Measurements from ENCODE around the gene TP53I13. TPM values are rescaled to one million over a fixed set of nuclear protein-coding genes. Genes with fewer than 3 reads are reported as not detected.

The TP53I13 gene
- total RNA-seq, 1 donor from 2014 or later: 31.2 TPM

- Mint-ChIP-seq H3K4me1 (peaks cover 49% of the 10 kb centered on the region), H3K4me3 (peak within 1 kb of the TSS; percentile 88), H3K36me3 (no peaks in the 10 kb centered on the region), H3K27ac (peak within 1 kb of the TSS; percentile 99), H3K27me3 (ENCODE audit: low read depth) (no peaks in the 10 kb centered on the region), H3K9me3 (no peaks in the 10 kb centered on the region)
- TF ChIP-seq, protein P1, sequence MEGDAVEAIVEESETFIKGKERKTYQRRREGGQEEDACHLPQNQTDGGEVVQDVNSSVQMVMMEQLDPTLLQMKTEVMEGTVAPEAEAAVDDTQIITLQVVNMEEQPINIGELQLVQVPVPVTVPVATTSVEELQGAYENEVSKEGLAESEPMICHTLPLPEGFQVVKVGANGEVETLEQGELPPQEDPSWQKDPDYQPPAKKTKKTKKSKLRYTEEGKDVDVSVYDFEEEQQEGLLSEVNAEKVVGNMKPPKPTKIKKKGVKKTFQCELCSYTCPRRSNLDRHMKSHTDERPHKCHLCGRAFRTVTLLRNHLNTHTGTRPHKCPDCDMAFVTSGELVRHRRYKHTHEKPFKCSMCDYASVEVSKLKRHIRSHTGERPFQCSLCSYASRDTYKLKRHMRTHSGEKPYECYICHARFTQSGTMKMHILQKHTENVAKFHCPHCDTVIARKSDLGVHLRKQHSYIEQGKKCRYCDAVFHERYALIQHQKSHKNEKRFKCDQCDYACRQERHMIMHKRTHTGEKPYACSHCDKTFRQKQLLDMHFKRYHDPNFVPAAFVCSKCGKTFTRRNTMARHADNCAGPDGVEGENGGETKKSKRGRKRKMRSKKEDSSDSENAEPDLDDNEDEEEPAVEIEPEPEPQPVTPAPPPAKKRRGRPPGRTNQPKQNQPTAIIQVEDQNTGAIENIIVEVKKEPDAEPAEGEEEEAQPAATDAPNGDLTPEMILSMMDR (IDR thresholded peaks at IDR 0.05; ENCODE audit: unreplicated experiment): no peak
- DNase-seq (ENCODE audit: low spot score in 2 of 2, unreplicated experiment in 2 of 2): peak; percentile 81 to 83
Measured at GRCh38 chr17:29589524-29590410, 21.3 kb downstream of the TP53I13 start, which contains the start of gene GIT1. Gene GIT1, minus strand, starts transcription at chr17:29589648. Its CDS starts 270 bp downstream, at chr17:29589378.

GRCh38 chr17:29590411-29591145 is 22.1 kb downstream of the TP53I13 start:
- peak overlapping the region; percentile 99 for H3K27ac Mint-ChIP-seq
- H3K4me1 Mint-ChIP-seq: peaks cover 49% of the 10 kb centered on the region
- H3K36me3 Mint-ChIP-seq: no peaks in the 10 kb centered on the region
- no peak for DNase-seq (ENCODE audit: low spot score in 2 of 2, unreplicated experiment in 2 of 2)
- H3K4me3 Mint-ChIP-seq: peak overlapping the region; percentile 76
- no peaks in the 10 kb centered on the region for H3K27me3 Mint-ChIP-seq (ENCODE audit: low read depth)
- TF ChIP-seq, protein P1 (IDR thresholded peaks at IDR 0.05; ENCODE audit: unreplicated experiment): no peak
- H3K9me3 Mint-ChIP-seq: no peaks in the 10 kb centered on the region

DNA sequence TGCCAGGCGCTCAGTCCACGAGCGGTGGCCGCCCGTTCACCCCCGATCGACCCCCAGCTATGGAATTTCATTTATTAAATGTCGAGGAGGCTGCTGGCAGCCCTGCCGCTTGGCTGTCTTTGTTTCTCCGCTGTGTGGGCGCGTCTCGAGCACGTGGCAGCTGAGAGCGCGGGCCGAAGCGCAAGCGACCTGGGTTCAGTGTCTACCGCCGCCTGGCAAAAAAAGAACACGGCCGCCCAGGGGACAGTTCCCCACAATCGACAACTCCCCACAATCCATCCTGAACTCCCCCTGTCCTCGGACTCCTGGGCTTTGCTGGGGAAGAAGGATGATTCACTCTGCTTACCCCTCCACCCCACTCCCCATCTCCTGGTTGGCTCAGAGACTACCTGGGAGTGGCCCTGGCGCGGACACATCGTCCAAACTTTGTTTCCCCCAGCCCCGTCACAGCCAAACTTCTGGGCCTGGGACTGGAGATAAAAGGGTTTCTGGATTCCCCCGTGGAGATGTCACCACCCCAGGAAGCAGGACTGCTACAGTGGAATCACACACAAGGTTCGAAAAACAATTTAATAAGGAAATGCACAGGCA is 22.7 kb downstream of the TP53I13 start:
- Mint-ChIP-seq H3K27me3 (ENCODE audit: low read depth) (no peaks in the 10 kb centered on the region), H3K4me1 (peaks cover 49% of the 10 kb centered on the region), H3K36me3 (no peaks in the 10 kb centered on the region), H3K4me3 (peak overlapping the region; percentile 76), H3K27ac (peak overlapping the region; percentile 99), H3K9me3 (no peaks in the 10 kb centered on the region)
- peak in 1 of 2 experiments; percentile 72 for DNase-seq (ENCODE audit: low spot score in 2 of 2, unreplicated experiment in 2 of 2)
- TF ChIP-seq, protein P1 (IDR thresholded peaks at IDR 0.05; ENCODE audit: unreplicated experiment): no peak

DNA sequence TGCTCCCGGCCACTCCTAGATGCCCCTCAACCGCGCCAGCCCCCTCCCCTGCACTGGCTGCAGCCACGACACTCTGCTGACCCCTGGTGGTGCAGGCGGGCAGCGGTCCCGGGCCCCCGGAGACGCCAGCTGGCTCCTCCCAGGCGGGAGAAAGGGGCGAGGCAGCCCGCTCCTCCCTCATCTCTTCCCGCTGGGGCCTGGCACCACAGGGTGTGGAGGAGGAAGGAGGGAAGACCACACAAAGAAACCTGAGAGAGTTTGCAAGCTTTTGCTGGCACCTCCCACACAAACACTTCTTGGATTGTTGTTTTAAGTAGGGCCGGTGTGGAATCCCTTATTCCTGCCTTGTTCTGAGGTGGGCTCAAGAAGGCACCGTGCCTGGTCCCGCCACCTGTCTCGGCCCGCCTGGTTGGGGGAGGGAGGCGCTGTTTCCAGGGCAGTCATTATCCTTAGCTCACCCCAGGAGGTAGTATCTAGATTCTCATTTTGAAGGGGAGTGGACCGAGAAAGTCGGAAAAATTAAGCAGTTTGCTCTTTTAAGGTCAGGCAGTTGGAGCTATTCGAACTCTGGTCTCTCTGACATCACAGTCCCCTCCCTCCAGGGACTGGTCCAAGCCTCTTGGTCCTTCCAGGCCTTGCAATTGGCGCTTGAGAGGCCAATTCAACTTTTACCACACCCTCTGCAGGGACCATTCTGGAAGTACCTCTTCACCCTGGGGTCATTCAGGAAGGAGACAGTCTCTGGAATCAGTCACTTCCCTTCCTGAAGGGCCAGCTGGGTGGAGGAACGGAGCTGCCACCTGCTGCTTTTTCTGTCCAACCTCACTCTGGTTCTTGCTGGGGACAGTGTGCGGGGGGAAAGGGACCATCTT is 23.5 kb downstream of the TP53I13 start:
- Mint-ChIP-seq H3K27ac (peak overlapping the region; percentile 99), H3K9me3 (no peaks in the 10 kb centered on the region), H3K4me1 (peaks cover 51% of the 10 kb centered on the region), H3K36me3 (no peaks in the 10 kb centered on the region), H3K27me3 (ENCODE audit: low read depth) (no peaks in the 10 kb centered on the region), H3K4me3 (peak overlapping the region; percentile 76)
- DNase-seq (ENCODE audit: low spot score in 2 of 2, unreplicated experiment in 2 of 2): peak; percentile 92 to 100
- TF ChIP-seq, protein P1 (IDR thresholded peaks at IDR 0.05; ENCODE audit: unreplicated experiment): peak; percentile 86
